ES-I3 (cell line): ENCODE results near the gene DDO.

Source experiments
- H3K36me3 ChIP-seq: 2 replicates; pipeline ENCODE4 v1.6.1; 2013; ENCODE audit warnings: mild to moderate bottlenecking, low read length, control low read depth, moderate library complexity; ENCODE audit not compliant: insufficient read depth
- H3K4me1 ChIP-seq: 2 replicates; pipeline ENCODE4 v1.6.1; 2013; ENCODE audit warnings: mild to moderate bottlenecking, control low read depth, low read length; ENCODE audit not compliant: insufficient read depth
- H3K9ac ChIP-seq: 2 replicates; pipeline ENCODE4 v1.6.1; 2013; ENCODE audit warnings: low read depth, mild to moderate bottlenecking, low read length, moderate library complexity
- H3K9me3 ChIP-seq: 2 replicates; pipeline ENCODE4 v1.6.1; 2013; ENCODE audit warnings: mild to moderate bottlenecking, low read length, moderate library complexity; ENCODE audit not compliant: control insufficient read depth, insufficient read depth

The DDO gene

GRCh38 chr6:110401585-110402176, 13.7 kb downstream of the DDO start:
- no peaks in the 10 kb centered on the region for H3K36me3 ChIP-seq
- H3K9me3 ChIP-seq: no peaks in the 10 kb centered on the region
- no peak overlapping the region for H3K9ac ChIP-seq
- no peaks in the 10 kb centered on the region for H3K4me1 ChIP-seq

- H3K4me1 ChIP-seq: no peaks in the 10 kb centered on the region
- H3K9ac ChIP-seq: no peak overlapping the region
- no peaks in the 10 kb centered on the region; the same call in 1 of the 2 replicates for H3K9me3 ChIP-seq
- H3K36me3 ChIP-seq: no peaks in the 10 kb centered on the region
Measured at GRCh38 chr6:110400208-110400607, 15.2 kb downstream of the DDO start.

GRCh38 chr6:110399219-110400071, 15.9 kb downstream of the DDO start:
- H3K4me1 ChIP-seq: no peaks in the 10 kb centered on the region
- H3K36me3 ChIP-seq: no peaks in the 10 kb centered on the region
- H3K9ac ChIP-seq: no peak overlapping the region
- H3K9me3 ChIP-seq: no peaks in the 10 kb centered on the region; the same call in 1 of the 2 replicates

DNA sequence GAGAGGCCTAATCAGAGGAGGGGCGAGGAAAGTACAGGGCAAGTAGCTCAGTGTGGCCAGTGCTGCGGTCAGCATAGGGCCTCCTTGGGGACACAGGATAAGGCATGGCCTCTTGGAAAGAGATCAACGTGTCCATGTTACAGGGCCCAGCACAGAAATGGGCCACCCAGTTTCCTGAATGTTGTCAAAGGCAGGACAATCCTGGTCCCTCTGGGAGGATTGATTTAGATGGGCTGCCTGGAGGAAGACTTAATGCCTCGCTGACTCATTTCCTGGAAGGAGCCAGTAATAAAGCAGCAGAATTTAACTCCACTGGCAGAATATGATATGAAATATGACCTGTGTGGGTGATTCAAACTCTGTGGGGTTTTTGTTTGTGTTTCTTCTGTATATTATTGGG, 16.6 kb downstream of the DDO start:
- Histone ChIP-seq H3K9ac (no peak overlapping the region), H3K4me1 (no peaks in the 10 kb centered on the region), H3K9me3 (no peaks in the 10 kb centered on the region; the same call in 1 of the 2 replicates)

DNA sequence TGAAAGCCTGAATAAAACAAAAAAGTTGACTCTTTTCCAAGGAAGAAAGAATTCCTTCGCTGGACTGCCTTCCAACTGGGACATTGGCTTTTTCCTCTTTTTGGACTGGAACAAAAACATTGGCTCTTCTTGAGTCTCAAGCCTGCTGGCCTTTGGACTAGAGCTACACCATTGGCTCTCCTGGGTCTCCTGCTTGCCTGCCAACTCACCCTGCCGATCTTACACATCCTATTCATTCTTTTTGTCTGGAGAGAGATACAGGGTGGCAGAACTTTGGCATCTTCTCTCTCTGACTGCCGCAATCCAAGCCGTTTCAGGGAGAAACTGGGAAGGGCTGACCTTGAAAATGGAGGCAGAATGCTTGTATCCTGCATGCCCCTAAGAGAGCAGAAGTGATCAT, 20.2 kb downstream of the DDO start:
- H3K4me1 ChIP-seq: no peaks in the 10 kb centered on the region
- H3K36me3 ChIP-seq: no peaks in the 10 kb centered on the region
- H3K9ac ChIP-seq: no peak overlapping the region
- H3K9me3 ChIP-seq: no peaks in the 10 kb centered on the region; the same call in 1 of the 2 replicates

More for the DNA sequence above, 16.6 kb downstream of the DDO start:
- no peaks in the 10 kb centered on the region for H3K36me3 ChIP-seq

- Histone ChIP-seq H3K9ac (no peak overlapping the region), H3K4me1 (no peaks in the 10 kb centered on the region), H3K9me3 (no peaks in the 10 kb centered on the region; the same call in 1 of the 2 replicates), H3K36me3 (no peaks in the 10 kb centered on the region)
Measured at GRCh38 chr6:110394409-110394808, 21.0 kb downstream of the DDO start.

GRCh38 chr6:110392727-110393126, 22.6 kb downstream of the DDO start:
- Histone ChIP-seq H3K9me3 (no peaks in the 10 kb centered on the region; the same call in 1 of the 2 replicates), H3K9ac (no peak overlapping the region), H3K36me3 (no peaks in the 10 kb centered on the region), H3K4me1 (no peaks in the 10 kb centered on the region)

DNA sequence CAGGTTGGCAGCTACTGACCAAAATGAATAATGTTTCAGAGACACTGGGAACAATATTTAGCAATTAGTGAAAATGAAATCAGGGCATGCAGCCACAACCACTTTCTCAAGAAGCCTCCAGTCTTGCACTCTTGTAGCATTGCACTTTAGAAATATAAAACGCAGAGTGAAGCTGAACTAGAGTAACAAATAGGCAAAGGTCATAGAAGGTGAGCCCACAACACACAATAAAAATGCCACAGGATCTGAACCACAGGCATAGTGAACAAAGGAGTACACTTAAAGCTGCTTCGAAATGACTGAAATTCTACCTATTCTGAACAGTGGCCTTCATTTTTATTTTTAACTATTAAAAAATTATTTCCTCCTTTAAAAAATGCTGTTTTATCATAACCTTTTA, 25.0 kb downstream of the DDO start:
- Histone ChIP-seq H3K9me3 (no peaks in the 10 kb centered on the region; the same call in 1 of the 2 replicates), H3K36me3 (no peaks in the 10 kb centered on the region), H3K4me1 (no peaks in the 10 kb centered on the region; the same call in 1 of the 2 replicates), H3K9ac (no peak overlapping the region)

DNA sequence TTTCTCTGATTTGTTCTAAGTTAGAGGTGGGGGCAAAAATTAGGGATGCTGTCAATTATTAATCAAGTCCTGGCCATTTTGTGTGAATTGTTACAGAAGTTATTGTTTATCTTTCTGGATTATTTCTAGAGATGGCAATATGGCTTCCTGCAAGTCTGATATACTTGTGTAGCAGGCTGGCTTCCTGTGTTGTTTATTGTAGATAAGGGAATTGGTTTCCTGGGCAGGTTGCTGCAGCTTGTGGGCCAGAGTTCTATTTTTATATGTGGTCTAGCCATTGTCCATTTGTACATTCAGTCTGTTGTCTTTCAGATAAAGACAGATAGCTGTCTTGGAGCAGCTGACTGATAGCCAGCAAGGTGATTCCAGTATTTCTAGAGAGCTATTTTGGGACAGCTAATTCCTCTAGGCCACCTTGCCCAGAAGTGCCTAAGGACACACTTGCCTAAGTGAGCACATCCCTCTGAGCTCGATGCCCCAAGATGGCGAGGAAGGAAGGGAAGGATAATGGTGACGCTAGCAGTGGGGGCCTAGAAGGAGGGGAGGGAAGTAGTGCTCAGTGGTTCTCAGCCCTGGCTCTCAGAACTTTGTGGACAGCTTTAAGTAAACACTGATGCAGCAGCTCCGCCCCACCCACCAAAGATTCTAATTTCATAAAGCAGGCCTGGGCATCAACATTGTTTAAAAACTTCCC, 25.5 kb downstream of the DDO start:
- Histone ChIP-seq H3K4me1 (no peaks in the 10 kb centered on the region; the same call in 1 of the 2 replicates), H3K9me3 (no peaks in the 10 kb centered on the region; the same call in 1 of the 2 replicates), H3K9ac (no peak overlapping the region), H3K36me3 (no peaks in the 10 kb centered on the region)

DNA sequence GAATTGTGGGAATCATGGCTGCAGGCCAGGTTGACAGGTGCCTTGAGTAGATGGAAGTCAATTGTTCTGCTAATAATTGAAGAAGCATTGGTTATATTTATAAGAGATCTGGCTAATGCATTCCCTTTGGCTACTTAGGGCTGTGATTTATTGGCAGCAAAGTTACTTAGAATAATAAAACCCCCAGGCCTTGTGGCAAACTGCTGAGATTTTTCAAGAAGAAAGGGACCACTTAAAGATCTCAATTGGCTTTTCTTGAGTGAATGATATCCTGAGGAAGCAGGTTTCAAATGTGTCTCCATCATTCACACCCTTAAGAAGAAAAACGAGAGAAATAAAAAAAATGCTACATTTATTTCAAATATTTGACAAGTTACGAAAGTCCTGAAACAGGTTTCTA, 27.4 kb downstream of the DDO start:
- H3K9ac ChIP-seq: no peak overlapping the region
- H3K4me1 ChIP-seq: no peaks in the 10 kb centered on the region; the same call in 1 of the 2 replicates
- no peaks in the 10 kb centered on the region for H3K36me3 ChIP-seq
- no peaks in the 10 kb centered on the region for H3K9me3 ChIP-seq

- Histone ChIP-seq H3K9ac (no peak overlapping the region), H3K36me3 (no peaks in the 10 kb centered on the region), H3K4me1 (no peaks in the 10 kb centered on the region; the same call in 1 of the 2 replicates), H3K9me3 (no peaks in the 10 kb centered on the region)
Measured at GRCh38 chr6:110385458-110385863, 29.9 kb downstream of the DDO start.

DNA sequence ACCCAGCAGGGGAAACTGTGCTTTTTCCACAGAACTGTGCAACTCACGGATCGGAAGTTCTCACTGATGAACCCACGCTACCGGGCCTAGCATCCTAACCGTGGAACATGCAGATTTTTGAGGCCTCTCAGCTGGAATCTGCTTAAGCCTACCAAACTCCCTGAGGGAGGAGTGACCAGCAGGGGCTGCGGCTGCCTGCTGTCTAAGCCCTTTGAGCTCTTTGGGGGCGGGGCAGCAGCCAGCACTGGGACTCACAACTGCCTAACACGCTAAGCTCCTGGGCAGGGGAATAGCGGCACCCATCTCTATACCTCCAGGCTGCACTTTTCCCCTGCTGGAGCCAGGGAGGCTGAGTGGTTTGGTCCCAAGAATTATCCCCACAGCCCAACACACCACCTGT, 36.8 kb downstream of the DDO start:
- no peaks in the 10 kb centered on the region for H3K36me3 ChIP-seq
- no peaks in the 10 kb centered on the region for H3K4me1 ChIP-seq
- H3K9me3 ChIP-seq: no peaks in the 10 kb centered on the region
- H3K9ac ChIP-seq: no peak overlapping the region

DNA sequence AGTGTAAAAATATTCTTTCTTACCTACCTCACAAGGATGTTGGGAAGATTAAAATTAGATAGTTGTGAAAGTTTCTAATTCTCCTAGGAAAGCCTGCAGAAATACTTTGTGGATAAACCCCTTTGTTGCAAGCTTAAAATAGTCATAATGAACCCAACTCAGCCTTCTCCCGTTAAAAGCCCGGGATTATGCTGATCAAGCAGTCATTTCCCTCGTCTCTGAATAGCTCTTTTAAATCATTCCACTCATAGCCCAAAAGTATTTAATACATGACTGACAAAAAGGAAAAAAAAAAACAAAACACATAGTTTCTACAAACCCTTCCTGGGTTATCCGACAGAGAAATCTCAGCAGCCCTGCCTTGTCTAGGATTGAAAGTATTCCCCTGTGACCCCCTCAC, 46.3 kb downstream of the DDO start:
- Histone ChIP-seq H3K9ac (no peak overlapping the region), H3K4me1 (peaks cover 12% of the 10 kb centered on the region; the same call in 1 of the 2 replicates)

DNA sequence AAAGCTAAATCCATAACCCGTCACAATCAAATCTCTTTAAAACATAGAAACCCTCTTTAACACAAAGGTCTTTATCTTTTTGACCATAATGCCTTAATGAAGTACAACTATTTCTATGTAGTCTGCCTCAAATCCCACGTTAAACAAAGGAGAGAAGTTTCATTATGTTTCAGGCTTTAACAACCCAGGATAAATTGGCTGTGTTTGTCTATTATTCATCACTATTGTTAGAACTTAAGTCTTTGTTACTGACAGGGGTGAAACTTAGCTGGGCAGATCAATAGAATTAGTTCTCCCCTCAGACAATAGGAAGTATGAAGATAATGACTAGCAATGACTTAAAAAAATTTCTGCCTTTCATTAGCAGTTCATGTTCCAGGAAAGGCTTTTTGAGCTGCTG, 47.1 kb downstream of the DDO start:
- H3K9ac ChIP-seq: no peak overlapping the region

More for the DNA sequence above, 46.3 kb downstream of the DDO start:
- no peaks in the 10 kb centered on the region for H3K9me3 ChIP-seq
- no peaks in the 10 kb centered on the region for H3K36me3 ChIP-seq

More for the DNA sequence above, 47.1 kb downstream of the DDO start:
- no peaks in the 10 kb centered on the region for H3K36me3 ChIP-seq
- no peaks in the 10 kb centered on the region for H3K9me3 ChIP-seq
- H3K4me1 ChIP-seq: peaks cover 16% of the 10 kb centered on the region; the same call in 1 of the 2 replicates
